Lung (tissue), 12 donors: ENCODE data around the gene XYLB. TPM values are rescaled to one million over a fixed set of nuclear protein-coding genes. Genes with fewer than 3 reads are reported as not detected.
A peak's percentile ranks its signal among the peaks of the same experiment; 100 is the strongest.

Source experiments
- ATAC-seq: fragments of 200-7000 bp; cut with Tn5 transposase; one replicate; pipeline ENCODE4 v1.9.1; 2020; ENCODE audit warnings: moderate number of reproducible peaks; ENCODE audit not compliant: insufficient read depth, low FRiP score
- DNase-seq, 3 donors: peaks; one replicate each; pipeline ENCODE4 v3.0.0-alpha.2; 2013 to 2017
- H3K27ac ChIP-seq, 2 donors: one replicate each; pipeline ENCODE4 v1.5.1; 2013; ENCODE audit warnings: mild to moderate bottlenecking in 2 of 2, moderate library complexity in 2 of 2, control low read depth in 1 of 2, inconsistent platforms in 1 of 2, low read depth in 1 of 2, low read length in 1 of 2
- H3K27me3 ChIP-seq, 3 donors: one replicate each; pipeline ENCODE4 v1.5.1; 2013; ENCODE audit warnings: low read length in 2 of 3; ENCODE audit not compliant: control insufficient read depth in 3 of 3, insufficient read depth in 3 of 3
- H3K36me3 ChIP-seq, 4 donors: one replicate each; pipeline ENCODE4 v1.5.1; 2013; ENCODE audit warnings: low read length in 4 of 4, mild to moderate bottlenecking in 1 of 4, moderate library complexity in 1 of 4; ENCODE audit not compliant: control insufficient read depth in 4 of 4, insufficient read depth in 4 of 4
- H3K4me1 ChIP-seq, 5 donors: one replicate each; pipeline ENCODE4 v1.5.1; 2013; ENCODE audit warnings: low read length in 5 of 5, mild to moderate bottlenecking in 2 of 5, moderate library complexity in 1 of 5; ENCODE audit not compliant: control insufficient read depth in 5 of 5, insufficient read depth in 5 of 5
- H3K4me3 ChIP-seq: one replicate; pipeline ENCODE4 v1.5.1; 2013; ENCODE audit warnings: mild to moderate bottlenecking, control low read depth, moderate library complexity
- H3K9ac ChIP-seq, 2 donors: one replicate each; pipeline ENCODE4 v1.5.1; 2013; ENCODE audit warnings: low read length in 2 of 2, control low read depth in 1 of 2; ENCODE audit not compliant: insufficient read depth in 1 of 2
- H3K9me3 ChIP-seq, 4 donors: one replicate each; pipeline ENCODE4 v1.5.1; 2013; ENCODE audit warnings: low read length in 3 of 4, mild to moderate bottlenecking in 1 of 4, moderate library complexity in 1 of 4; ENCODE audit not compliant: control insufficient read depth in 4 of 4, insufficient read depth in 3 of 4
- WGBS, 2 donors: extraction: QIAGEN DNeasy Blood & Tissue Kit; methylation state at CpG; one replicate each; pipeline ENCODE4 v1.1.7; 2013; 5-methylcytosine and 5-hydroxymethylcytosine counted together
- polyA plus RNA-seq, 2 donors: library from polyadenylated mRNA; stranded (reverse); fragments of 200-250 nt; gene quantifications; one replicate each; pipeline ENCODE4 v1.2.1, GENCODE V29; 2013
- total RNA-seq, 2 donors: library from RNA; depleted of rRNA in 1 of 2; stranded (reverse); fragments of >200 nt in 1 of 2; gene quantifications; one replicate each; pipeline ENCODE4 v1.2.1, GENCODE V29; 2014 to 2021
- TF ChIP-seq, protein P1 (sequence below): IDR thresholded peaks from 2 replicates; pipeline ENCODE4 v1.5.1; 2012; ENCODE audit warnings: mild to moderate bottlenecking; ENCODE audit errors: control extremely low read depth, extremely low read depth
- donor health status: control.
- donor health status: control.
- donor health status: Bipolar disorder and iron deficiency.
- donor health status: healthy.
- donor health status: DM: yes; HTN: yes; CAD: no.

The XYLB gene
- total and polyA plus RNA-seq, 4 donors, result 0.89 to 5.8 (median 3.2) TPM

DNA sequence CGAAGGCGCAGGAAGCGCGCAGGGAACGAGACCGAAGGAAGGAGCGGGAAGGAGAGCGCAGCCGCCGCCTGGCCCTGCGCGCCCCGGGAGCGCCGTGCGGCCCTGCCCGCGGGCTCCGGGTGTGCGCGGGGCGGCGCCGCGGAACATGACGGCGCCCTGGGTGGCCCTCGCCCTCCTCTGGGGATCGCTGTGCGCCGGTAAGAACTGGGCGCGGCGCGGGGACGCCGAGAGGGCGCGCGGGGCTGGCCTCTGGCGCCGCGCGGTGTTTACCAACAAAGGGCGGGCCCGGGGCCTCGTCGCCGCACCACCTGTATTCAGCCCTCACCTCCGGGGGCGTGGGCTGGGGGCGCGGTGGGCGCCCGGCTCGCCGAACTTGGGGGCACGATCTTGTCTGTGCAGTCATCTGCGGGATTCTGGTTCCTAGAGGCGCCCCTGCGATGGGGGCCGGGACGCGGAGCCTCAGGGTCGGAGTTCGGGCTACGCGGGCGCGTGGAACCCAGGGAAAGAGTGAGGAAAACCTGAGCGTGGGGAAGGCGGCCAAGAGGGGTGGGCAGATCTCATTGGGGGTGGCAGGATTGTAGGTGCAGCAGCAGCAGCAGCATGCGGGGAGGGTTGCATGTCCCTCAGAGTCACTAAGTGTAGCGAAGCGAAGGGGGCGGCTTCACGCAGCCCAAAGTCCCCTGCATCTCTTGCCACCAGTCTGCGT lies 107.7 kb downstream of the XYLB start:
- Histone ChIP-seq H3K9ac (peak overlapping the region in 1 of 2 donors; percentile 44), H3K27me3 (no peaks in the 10 kb centered on the region), H3K9me3 (no peaks in the 10 kb centered on the region), H3K4me3 (peak overlapping the region; percentile 66), H3K27ac (peak overlapping the region; percentile 91), H3K36me3 (no peaks in the 10 kb centered on the region), H3K4me1 (peaks cover 0 to 29% (median 5%) of the 10 kb centered on the region in 5 donors)
- DNase-seq, result peak; percentile 21 to 46 (median 35)
- TF ChIP-seq, protein P1, sequence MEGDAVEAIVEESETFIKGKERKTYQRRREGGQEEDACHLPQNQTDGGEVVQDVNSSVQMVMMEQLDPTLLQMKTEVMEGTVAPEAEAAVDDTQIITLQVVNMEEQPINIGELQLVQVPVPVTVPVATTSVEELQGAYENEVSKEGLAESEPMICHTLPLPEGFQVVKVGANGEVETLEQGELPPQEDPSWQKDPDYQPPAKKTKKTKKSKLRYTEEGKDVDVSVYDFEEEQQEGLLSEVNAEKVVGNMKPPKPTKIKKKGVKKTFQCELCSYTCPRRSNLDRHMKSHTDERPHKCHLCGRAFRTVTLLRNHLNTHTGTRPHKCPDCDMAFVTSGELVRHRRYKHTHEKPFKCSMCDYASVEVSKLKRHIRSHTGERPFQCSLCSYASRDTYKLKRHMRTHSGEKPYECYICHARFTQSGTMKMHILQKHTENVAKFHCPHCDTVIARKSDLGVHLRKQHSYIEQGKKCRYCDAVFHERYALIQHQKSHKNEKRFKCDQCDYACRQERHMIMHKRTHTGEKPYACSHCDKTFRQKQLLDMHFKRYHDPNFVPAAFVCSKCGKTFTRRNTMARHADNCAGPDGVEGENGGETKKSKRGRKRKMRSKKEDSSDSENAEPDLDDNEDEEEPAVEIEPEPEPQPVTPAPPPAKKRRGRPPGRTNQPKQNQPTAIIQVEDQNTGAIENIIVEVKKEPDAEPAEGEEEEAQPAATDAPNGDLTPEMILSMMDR, result no peak
- 1% methylated on average over 53 to 78 of the region's 78 CpGs for WGBS, 2 donors
- peak; percentile 27 for ATAC-seq

GRCh38 chr3:38454884-38455638 lies 108.5 kb downstream of the XYLB start:
- Histone ChIP-seq H3K27ac (peak overlapping the region; percentile 37 to 91), H3K9me3 (no peaks in the 10 kb centered on the region), H3K9ac (peak overlapping the region; percentile 16 to 44), H3K4me1 (peaks cover 0 to 36% (median 6%) of the 10 kb centered on the region in 5 donors), H3K27me3 (no peaks in the 10 kb centered on the region), H3K4me3 (peak overlapping the region; percentile 66), H3K36me3 (no peaks in the 10 kb centered on the region)
- WGBS, 2 donors, result 0 to 1% methylated on average over 71 to 72 of the region's 72 CpGs
- TF ChIP-seq, protein P1, result no peak
- DNase-seq (peak; percentile 73 to 82 (median 82)), ATAC-seq (peak; percentile 69)

DNA sequence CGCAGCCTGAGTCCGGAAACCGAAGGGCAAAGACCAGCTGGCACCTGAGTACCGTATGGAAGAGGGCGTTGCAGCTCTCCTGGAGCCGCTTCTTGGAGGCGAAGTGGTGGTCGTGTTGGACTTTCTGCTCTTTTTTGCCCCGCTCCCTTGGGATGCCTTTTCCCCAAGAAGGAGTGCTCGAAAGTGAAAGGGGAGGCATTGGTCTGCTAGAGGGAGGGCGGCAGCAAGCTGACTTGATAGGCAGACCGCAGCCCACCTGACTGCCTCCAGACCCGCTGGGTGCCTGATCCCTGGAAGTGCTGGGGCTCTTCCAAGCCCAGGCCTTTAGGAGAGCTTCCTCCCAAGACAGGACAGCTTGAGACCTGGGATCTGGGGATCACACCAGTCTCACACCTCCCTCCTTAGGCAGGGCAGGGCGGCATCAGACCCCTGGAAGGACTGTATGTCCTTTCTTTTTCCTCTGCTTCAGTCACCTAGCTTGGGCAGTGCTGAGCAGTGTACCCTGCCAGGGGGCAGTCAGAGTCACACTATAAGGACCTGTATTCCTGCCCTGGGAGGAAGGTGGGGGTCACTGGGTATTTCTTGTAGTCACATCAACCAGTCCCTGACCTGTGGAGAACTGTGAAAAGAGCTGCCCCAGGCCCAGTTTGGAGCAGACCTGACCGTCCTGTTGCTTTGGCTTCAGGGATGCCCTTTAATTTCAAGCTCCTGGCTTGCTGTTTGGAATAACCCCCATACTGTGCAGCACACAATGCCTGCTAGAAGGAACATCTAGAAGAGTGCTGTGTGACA lies 109.2 kb downstream of the XYLB start:
- Histone ChIP-seq H3K27ac (peak overlapping the region; percentile 11 to 37), H3K27me3 (no peaks in the 10 kb centered on the region), H3K9me3 (no peaks in the 10 kb centered on the region), H3K36me3 (no peaks in the 10 kb centered on the region), H3K9ac (peak overlapping the region in 1 of 2 donors; percentile 16), H3K4me3 (peak overlapping the region; percentile 66), H3K4me1 (peaks cover 5 to 43% (median 13%) of the 10 kb centered on the region in 5 donors)
- TF ChIP-seq, protein P1, result no peak
- 13 to 16% methylated on average over 15 of the region's 15 CpGs for WGBS, 2 donors
- ATAC-seq (no peak), DNase-seq (no peak)
